K562 (cell line): ENCODE measurements around the gene PNMA8C. TPM values are rescaled to one million over a fixed set of nuclear protein-coding genes. Genes with fewer than 3 reads are reported as not detected.
"Not testable (repeated sequence)": the region's sequence is repeated elsewhere in the genome, so short reads cannot be mapped to it uniquely, and the experiment has no call there.

Experiments
- ATAC-seq: fragments of 200-7000 bp; cut with Tn5 transposase; 3 replicates; pipeline ENCODE4 v1.9.1; 2020; ENCODE audit warnings: moderate library complexity
- BruUV-seq: library from RNA; stranded (reverse); fragments of 400-500 nt; replicated peaks from 2 replicates; lab custom pipeline; 2021; lab: Mats Ljungman, UMichigan
- CTCF ChIA-PET: fragments of 300-600 bp; formaldehyde crosslinking; extraction: SDS; loops from one replicate; lab custom pipeline; 2021; ENCODE audit warnings: low intra/inter-chr PET ratio; lab: Yijun Ruan, JAX
- POLR2A ChIA-PET: fragments of 300-600, 350-650 bp; sonication (Branson Sonifier 250); formaldehyde crosslinking; extraction: SDS; loops from one replicate; lab custom pipeline; 2021; ENCODE audit warnings: antibody characterized with exemption, inconsistent platforms; lab: Yijun Ruan, JAX
- DNase-seq, 4 experiments: peaks; one replicate each; pipeline versions ENCODE4 v3.0.0 to v3.0.0-alpha.2; 2011 to 2018; ENCODE audit warnings: low spot score in 3 of 4, mixed read lengths in 3 of 4; ENCODE audit errors: extremely low read depth in 1 of 4
- FAIRE-seq: peaks from 2 replicates; lab custom pipeline; 2011; peaks lifted over from hg19 to GRCh38; lab: Jason Lieb, UNC
- H2AFZ ChIP-seq: 2 replicates; pipeline ENCODE4 v1.6.0; 2011; ENCODE audit warnings: low read depth, low read length, control low read depth, inconsistent platforms
- H3K27ac ChIP-seq: fragments of 200-600 bp; 3 replicates; pipeline ENCODE4 v1.8.0; 2011; ENCODE audit warnings: low read depth, mild to moderate bottlenecking, control low read depth, inconsistent platforms, low read length, moderate library complexity, mixed read lengths; ENCODE audit errors: extremely low read depth
- H3K27me3 ChIP-seq, 2 experiments: fragments of 300-600 bp in 1 of 2; 2 replicates in 1 of 2; 3 replicates in 1 of 2; pipeline versions ENCODE4 v1.6.0 to v1.8.0; 2011; ENCODE audit warnings: inconsistent platforms in 2 of 2, low read length in 2 of 2, mild to moderate bottlenecking in 1 of 2, mixed read lengths in 1 of 2, moderate library complexity in 1 of 2; ENCODE audit not compliant: control insufficient read depth in 2 of 2, insufficient read depth in 2 of 2
- H3K36me3 ChIP-seq: fragments of 300-600 bp; 3 replicates; pipeline ENCODE4 v1.8.0; 2011; ENCODE audit warnings: mild to moderate bottlenecking, low read length, inconsistent platforms; ENCODE audit not compliant: control insufficient read depth, insufficient read depth
- H3K4me1 ChIP-seq, 2 experiments: fragments of 200-600 bp in 1 of 2; replicated peaks in 1 of 2; 2 replicates in 1 of 2; 3 replicates in 1 of 2; pipeline versions ENCODE4 v1.5.1 to v1.8.0; 2011; ENCODE audit warnings: inconsistent platforms in 2 of 2, low read length in 2 of 2, mild to moderate bottlenecking in 1 of 2, mixed read lengths in 1 of 2, moderate library complexity in 1 of 2; ENCODE audit not compliant: control insufficient read depth in 2 of 2, insufficient read depth in 2 of 2
- H3K4me2 ChIP-seq: 2 replicates; pipeline ENCODE4 v1.6.1; 2011; ENCODE audit warnings: low read length, control low read depth, inconsistent platforms, mixed read lengths; ENCODE audit not compliant: insufficient read depth
- H3K4me3 ChIP-seq: fragments of 200-600 bp; sonication (generic), shearing (Covaris generic); 2 replicates; pipeline ENCODE4 v1.5.1; 2016; ENCODE audit warnings: control low read depth, inconsistent platforms
- H3K79me2 ChIP-seq: fragments of 200-600 bp; 3 replicates; pipeline ENCODE4 v1.8.0; 2011; ENCODE audit warnings: low read length, inconsistent platforms; ENCODE audit not compliant: control insufficient read depth, insufficient read depth
- H3K9ac ChIP-seq, 2 experiments: 2 replicates each; pipeline versions ENCODE4 v1.6.0 to v1.6.1; 2011; ENCODE audit warnings: low read depth in 2 of 2, low read length in 2 of 2, control low read depth in 1 of 2, inconsistent platforms in 1 of 2, mild to moderate bottlenecking in 1 of 2, mixed read lengths in 1 of 2; ENCODE audit not compliant: insufficient read depth in 1 of 2
- H3K9me1 ChIP-seq: one replicate; pipeline ENCODE4 v1.6.0; 2011; ENCODE audit warnings: inconsistent platforms, mild to moderate bottlenecking, low read length, moderate library complexity; ENCODE audit not compliant: control insufficient read depth, insufficient read depth
- H3K9me3 ChIP-seq: replicated peaks from 2 replicates; pipeline ENCODE4 v1.5.1; 2011; ENCODE audit warnings: low read depth, low read length, inconsistent platforms; ENCODE audit not compliant: control insufficient read depth, insufficient read depth
- H4K20me1 ChIP-seq: replicated peaks from 2 replicates; pipeline ENCODE4 v1.6.1; 2011; ENCODE audit warnings: low read length, inconsistent platforms, mixed read lengths; ENCODE audit not compliant: control insufficient read depth, insufficient read depth
- BHLHE40 ChIP-seq: IDR thresholded peaks from 2 replicates; pipeline ENCODE4 v1.6.1; 2011; ENCODE audit warnings: low read length, improper control_type of control experiment
- CREB1 ChIP-seq, 2 experiments: sonication (generic) in 1 of 2; formaldehyde crosslinking in 1 of 2; IDR thresholded peaks; 2 replicates each; pipeline versions ENCODE4 v1.6.1 to v1.8.0; 2012 to 2022; ENCODE audit warnings: inconsistent platforms in 1 of 2, mild to moderate bottlenecking in 1 of 2, missing genetic modification reagents in 1 of 2, moderate library complexity in 1 of 2
- JUNB ChIP-seq: fragments of 450-650 bp; formaldehyde crosslinking; conservative IDR thresholded peaks from 2 replicates; pipeline ENCODE4 v1.4.0; 2020; ENCODE audit warnings: mild to moderate bottlenecking
- NCOR1 ChIP-seq: fragments of 450-650 bp; IDR thresholded peaks from 2 replicates; pipeline ENCODE4 v1.6.1; 2016; ENCODE audit warnings: mild to moderate bottlenecking, moderate library complexity
- NKRF ChIP-seq: fragments of 450-650 bp; IDR thresholded peaks from 2 replicates; pipeline ENCODE4 v1.6.1; 2016; ENCODE audit warnings: borderline replicate concordance
- RFX5 ChIP-seq: IDR thresholded peaks from 2 replicates; pipeline ENCODE4 v1.6.1; 2011; ENCODE audit warnings: low read depth, mild to moderate bottlenecking, improper control_type of control experiment, low read length
- SMARCA4 ChIP-seq: fragments of 450-650 bp; IDR thresholded peaks from 2 replicates; pipeline ENCODE4 v1.6.1; 2016
- SNRNP70 ChIP-seq: fragments of 200-400 bp; formaldehyde crosslinking; optimal IDR thresholded peaks from 2 replicates; pipeline ENCODE3; 2017; ENCODE audit warnings: low read depth, low read length
- THRAP3 ChIP-seq: fragments of 450-650 bp; IDR thresholded peaks from 2 replicates; pipeline ENCODE4 v1.6.1; 2016; ENCODE audit warnings: mild to moderate bottlenecking, inconsistent platforms, borderline replicate concordance
- ZNF121 ChIP-seq: sonication (generic); formaldehyde crosslinking; conservative IDR thresholded peaks from 2 replicates; pipeline ENCODE4 v1.8.0; 2022; ENCODE audit warnings: missing genetic modification reagents
- ZNF253 ChIP-seq: fragments of 250-450 bp; sonication (Bioruptor Pico); conservative IDR thresholded peaks from 2 replicates; pipeline ENCODE4 v1.6.1; 2021; ENCODE audit warnings: mild to moderate bottlenecking
- WGBS: fragments of 100-300 bp; shearing (Covaris generic); methylation state at CpG from one replicate; pipeline ENCODE4 v1.1.6; 2016; ENCODE audit warnings: low coverage, mixed read lengths; ENCODE audit not compliant: insufficient coverage; ENCODE audit errors: missing lambda C conversion rate; 5-methylcytosine and 5-hydroxymethylcytosine counted together
- in situ Hi-C: fragments of 300-500 bp; cut with MboI; formaldehyde crosslinking; loops from 4 replicates; pipeline ENCODE4 v1.15.0; 2018; ENCODE audit warnings: inconsistent platforms, mixed read lengths
- intact Hi-C: fragments of 100-400 bp; cut with micrococcal nuclease; formaldehyde crosslinking; loops from 2 replicates; pipeline ENCODE4 v1.14.2; 2022
- polyA plus RNA-seq, 8 experiments: library from polyadenylated mRNA; depleted of rRNA in 4 of 8; stranded (reverse) in 5 of 8; unstranded in 3 of 8; fragments of >200 nt; fragmentation: Nextera tagmentation in 2 of 8; fragmentation: Illumina TruSeq in 1 of 8; extraction: Ambion mirVana in 2 of 8; extraction: Trizol in 1 of 8; gene quantifications; 2 replicates each; pipeline versions ENCODE4 v1.2.1 to v1.2.3, GENCODE V29; 2011 to 2014; ENCODE audit warnings: inconsistent platforms in 1 of 8, missing spikeins in 1 of 8
- total RNA-seq, 7 experiments: library from RNA; depleted of rRNA in 6 of 7; stranded (reverse); fragments of >200 nt in 6 of 7; fragmentation: Illumina TruSeq in 2 of 7; extraction: Trizol in 2 of 7; gene quantifications; 2 replicates each; pipeline versions ENCODE4 v1.2.1 to v1.2.3, GENCODE V29; 2011 to 2021; ENCODE audit warnings: low replicate concordance in 1 of 7
- TF ChIP-seq, protein P1 (sequence below): sonication (generic); formaldehyde crosslinking; IDR thresholded peaks from 2 replicates; pipeline ENCODE4 v1.5.0; 2020; ENCODE audit warnings: missing genetic modification reagents

PNMA8C gene
- total and polyA plus RNA-seq, 9 of the 15 experiments (the other 6 are each of a cell fraction or from before 2014, with no cell fraction given), result 0.04 to 0.05 (median 0.05) TPM; not detected in 6

- in situ Hi-C loops, H2AFZ ChIP-seq, H3K27me3 ChIP-seq, H3K4me3 ChIP-seq, intact Hi-C loops, POLR2A ChIA-PET, DNase-seq, H3K27ac ChIP-seq, FAIRE-seq, H3K9ac ChIP-seq, CTCF ChIA-PET, H3K9me3 ChIP-seq, ATAC-seq, H3K9me1 ChIP-seq, BruUV-seq: not testable (repeated sequence)
- H3K79me2 ChIP-seq, result peaks cover 40% of the 10 kb centered on the region
- H3K4me1 ChIP-seq, result peaks cover 38 to 68% of the 10 kb centered on the region in 2 experiments
- H3K36me3 ChIP-seq, result peaks cover 18% of the 10 kb centered on the region
- peak overlapping the region; percentile 60; the same call in 1 of the 2 replicates for H3K4me2 ChIP-seq
- H4K20me1 ChIP-seq, result peaks cover 18% of the 10 kb centered on the region; the same call in 1 of the 2 replicates
- TF ChIP-seq ZNF121, result peak; percentile 23; the same call in 1 of the 2 replicates
- 98% methylated on average over 15 of the region's 22 CpGs for WGBS
Measured at GRCh38 chr19:46414899-46415298, 13.8 kb downstream of the PNMA8C start.

DNA sequence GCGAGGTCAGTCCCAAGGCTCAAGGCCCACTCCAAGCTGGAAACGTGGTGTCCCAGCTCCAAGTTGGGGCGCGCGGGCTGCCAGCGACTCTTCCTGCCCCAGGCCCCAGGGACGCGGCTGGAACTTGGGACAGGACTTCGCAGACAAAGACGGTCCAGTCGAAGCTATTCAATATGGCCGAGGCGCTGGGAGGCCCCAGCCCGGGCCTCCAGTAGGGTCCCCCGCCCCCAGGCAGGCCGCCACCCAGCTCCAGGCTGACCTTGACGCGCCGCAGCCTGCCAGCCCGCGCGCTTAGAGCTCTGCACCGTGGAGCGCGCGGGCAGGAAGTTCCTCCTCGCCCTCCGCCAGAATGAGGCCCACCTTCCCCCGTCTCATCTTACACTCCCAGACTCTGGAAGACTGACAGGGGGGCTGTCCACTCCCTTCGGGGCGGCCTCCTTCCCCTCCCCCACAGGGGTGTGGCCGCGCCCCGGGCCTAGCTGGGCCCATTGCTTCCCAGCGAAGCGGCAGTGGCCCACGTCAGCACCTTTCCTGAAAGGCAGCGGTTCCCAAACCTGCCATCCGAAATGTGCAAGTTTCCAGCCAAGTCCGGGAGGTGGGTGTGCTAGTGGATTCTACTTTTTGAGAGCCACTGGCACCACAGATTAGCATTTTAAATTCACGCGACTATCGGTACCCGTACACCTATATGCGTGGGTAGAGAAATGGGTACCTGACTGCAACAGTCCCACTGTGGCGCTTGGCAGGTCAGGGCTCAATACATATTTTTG is 15.3 kb downstream of the PNMA8C start, which contains the start of gene CCDC8:
Gene CCDC8, minus strand, starts transcription at position 303 of the 770 bp plus-strand sequence. CDS start 754 bp downstream, outside the sequence.
- intact Hi-C loops, result no loop called here
- peak; percentile 93 for FAIRE-seq
- peak within 1 kb of the TSS; percentile 92 for H3K27ac ChIP-seq
- no peak for TF ChIP-seq BHLHE40
- TF ChIP-seq ZNF253 (CRISPR knock-in tag), result no peak
- peak; percentile 27; the same call in 1 of the 2 replicates for TF ChIP-seq NCOR1
- TF ChIP-seq, protein P1, sequence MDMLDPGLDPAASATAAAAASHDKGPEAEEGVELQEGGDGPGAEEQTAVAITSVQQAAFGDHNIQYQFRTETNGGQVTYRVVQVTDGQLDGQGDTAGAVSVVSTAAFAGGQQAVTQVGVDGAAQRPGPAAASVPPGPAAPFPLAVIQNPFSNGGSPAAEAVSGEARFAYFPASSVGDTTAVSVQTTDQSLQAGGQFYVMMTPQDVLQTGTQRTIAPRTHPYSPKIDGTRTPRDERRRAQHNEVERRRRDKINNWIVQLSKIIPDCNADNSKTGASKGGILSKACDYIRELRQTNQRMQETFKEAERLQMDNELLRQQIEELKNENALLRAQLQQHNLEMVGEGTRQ (CRISPR knock-in tag), result no peak
- TF ChIP-seq JUNB (CRISPR knock-in tag), result no peak
- peak; percentile 23; the same call in 1 of the 2 replicates for TF ChIP-seq SMARCA4
- no peak for TF ChIP-seq SNRNP70
- peak; percentile 8; the same call in 1 of the 2 replicates for TF ChIP-seq NKRF
- 0 out of 2 replicates have a peak, but pooled peaks have one; percentile 35 for TF ChIP-seq CREB1 (IDR thresholded peaks at IDR 0.05)
- TF ChIP-seq CREB1 (CRISPR knock-in tag; IDR thresholded peaks at IDR 0.05), result peak; percentile 26; the same call in 1 of the 2 replicates
- no peak for TF ChIP-seq THRAP3
- no peak for TF ChIP-seq RFX5

More for the DNA sequence above, 15.3 kb downstream of the PNMA8C start, which contains the start of gene CCDC8:
- Histone ChIP-seq H3K79me2 (peaks cover 40% of the 10 kb centered on the region), H3K4me3 (peak within 1 kb of the TSS; percentile 63), H3K36me3 (peaks cover 18% of the 10 kb centered on the region), H3K9ac (peak within 1 kb of the TSS; percentile 91 to 97), H3K27me3 (no peaks in the 10 kb centered on the region), H3K9me1 (peaks cover 4% of the 10 kb centered on the region), H2AFZ (peak within 1 kb of the TSS; percentile 94), H3K4me2 (peak within 1 kb of the TSS; percentile 91), H3K9me3 (peaks cover 5% of the 10 kb centered on the region), H3K4me1 (peaks cover 38 to 71% of the 10 kb centered on the region in 2 experiments), H4K20me1 (peaks cover 18% of the 10 kb centered on the region; the same call in 1 of the 2 replicates)
- WGBS, result 3% methylated on average over 34 of the region's 46 CpGs
- BruUV-seq, result no TSS peak
- ATAC-seq (peak; percentile 94), DNase-seq (peak; percentile 93 to 98 (median 95))
- ChIA-PET CTCF (no interaction called here), POLR2A (interaction anchor here (0.5 to 1.4 kb wide), 7 partner anchors 9 to 368 kb away, joined by 3 to 9 read pairs (median 3); no protein-coding TSS in a partner anchor)
- in situ Hi-C loops, result no loop called here
